Measurements from ENCODE around the gene KRTAP6-2.

DNA sequence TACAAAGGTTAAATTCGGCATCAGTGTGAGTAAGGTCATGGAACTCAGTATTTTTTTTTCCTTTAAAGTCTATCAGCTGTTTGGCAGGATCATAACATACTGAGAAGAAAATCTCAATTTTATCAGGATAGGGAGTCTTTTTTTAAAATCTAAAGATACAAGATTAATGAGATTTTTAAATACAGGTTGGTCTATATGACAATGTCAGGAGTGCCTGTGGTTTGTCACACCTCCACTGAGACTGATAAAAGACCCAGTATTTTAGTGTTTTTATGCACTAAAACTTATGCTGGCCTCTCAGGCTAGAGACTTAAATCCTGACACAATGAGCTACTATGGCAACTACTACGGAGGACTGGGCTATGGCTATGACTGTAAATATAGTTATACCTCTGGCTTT is 43.9 kb upstream of the KRTAP6-2 start, which contains the start of gene KRTAP20-3:
- TF ChIP-seq, protein P1, sequence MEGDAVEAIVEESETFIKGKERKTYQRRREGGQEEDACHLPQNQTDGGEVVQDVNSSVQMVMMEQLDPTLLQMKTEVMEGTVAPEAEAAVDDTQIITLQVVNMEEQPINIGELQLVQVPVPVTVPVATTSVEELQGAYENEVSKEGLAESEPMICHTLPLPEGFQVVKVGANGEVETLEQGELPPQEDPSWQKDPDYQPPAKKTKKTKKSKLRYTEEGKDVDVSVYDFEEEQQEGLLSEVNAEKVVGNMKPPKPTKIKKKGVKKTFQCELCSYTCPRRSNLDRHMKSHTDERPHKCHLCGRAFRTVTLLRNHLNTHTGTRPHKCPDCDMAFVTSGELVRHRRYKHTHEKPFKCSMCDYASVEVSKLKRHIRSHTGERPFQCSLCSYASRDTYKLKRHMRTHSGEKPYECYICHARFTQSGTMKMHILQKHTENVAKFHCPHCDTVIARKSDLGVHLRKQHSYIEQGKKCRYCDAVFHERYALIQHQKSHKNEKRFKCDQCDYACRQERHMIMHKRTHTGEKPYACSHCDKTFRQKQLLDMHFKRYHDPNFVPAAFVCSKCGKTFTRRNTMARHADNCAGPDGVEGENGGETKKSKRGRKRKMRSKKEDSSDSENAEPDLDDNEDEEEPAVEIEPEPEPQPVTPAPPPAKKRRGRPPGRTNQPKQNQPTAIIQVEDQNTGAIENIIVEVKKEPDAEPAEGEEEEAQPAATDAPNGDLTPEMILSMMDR (IDR thresholded peaks at IDR 0.05), result no peak
- TF ChIP-seq POLR2A (IDR thresholded peaks at IDR 0.05) (no peak), EP300 (IDR thresholded peaks at IDR 0.05) (no peak)
